ENCODE data around the gene ANO10. TPM values are rescaled to one million over a fixed set of nuclear protein-coding genes. Genes with fewer than 3 reads are reported as not detected.

Gene ANO10
- total RNA-seq, 2 experiments from 2014 or later, result 19.9 TPM

DNA sequence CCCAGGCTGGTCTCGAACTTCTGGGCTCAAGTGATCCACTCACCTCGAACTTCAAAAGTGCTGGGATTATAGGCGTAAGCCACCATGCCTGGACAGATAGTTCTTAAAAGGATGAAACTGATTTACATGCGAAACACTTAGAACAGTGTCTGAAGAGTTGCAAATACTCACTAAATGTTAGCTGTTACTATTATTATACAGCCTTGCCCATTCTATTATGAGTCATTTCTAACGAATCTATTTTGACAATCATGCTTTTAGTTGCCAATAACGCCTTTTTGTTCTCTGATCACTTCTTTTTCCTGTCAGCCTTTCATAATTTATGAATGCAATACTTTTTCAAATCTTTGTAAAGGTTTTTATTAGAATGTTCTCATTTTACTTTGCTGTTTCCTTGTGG lies 222.8 kb downstream of the ANO10 start:
- ChIA-PET POLR2A (no interaction called here), CTCF (interaction anchor here (0.6 kb wide), 1 partner anchor 135 kb away, joined by 3 read pairs; no protein-coding TSS in a partner anchor)
- DNase-seq, result no peak
- H3K9me3 Mint-ChIP-seq, result no peaks in the 10 kb centered on the region
- H3K4me1 Mint-ChIP-seq, result no peaks in the 10 kb centered on the region
- no peaks in the 10 kb centered on the region for H3K36me3 Mint-ChIP-seq (ENCODE audit: low read depth)
- H3K27ac Mint-ChIP-seq, result no peak overlapping the region
- H3K4me3 Mint-ChIP-seq, result no peak overlapping the region
- H3K27me3 Mint-ChIP-seq, result no peaks in the 10 kb centered on the region

DNA sequence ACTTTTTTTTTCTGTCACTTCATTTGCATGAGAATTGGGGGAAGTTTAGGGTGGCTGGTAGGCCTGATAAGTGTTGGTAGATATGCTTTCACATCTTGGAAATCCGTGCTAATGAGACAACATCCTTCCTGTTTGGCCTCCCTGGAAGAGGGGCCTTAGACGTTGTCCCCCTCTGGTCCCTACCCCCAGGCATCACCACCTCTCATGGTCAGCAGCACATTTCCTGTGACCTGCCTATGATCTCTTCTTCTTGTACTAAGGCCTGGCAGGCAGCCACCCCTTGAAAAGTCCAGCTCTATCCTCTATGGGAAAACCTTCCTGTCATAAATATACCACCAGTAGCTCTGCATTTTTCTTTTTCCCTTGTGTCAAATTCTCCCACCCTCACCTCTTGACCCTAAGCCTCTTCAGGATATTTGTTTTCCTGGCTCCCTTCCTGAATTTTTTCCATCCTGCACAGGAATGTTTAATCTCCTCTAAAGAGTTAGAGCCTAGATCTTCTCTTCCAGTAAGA lies 227.7 kb downstream of the ANO10 start:
- Mint-ChIP-seq H3K27ac (no peak overlapping the region), H3K27me3 (no peaks in the 10 kb centered on the region), H3K36me3 (ENCODE audit: low read depth) (peaks cover 10% of the 10 kb centered on the region), H3K9me3 (peaks cover 5% of the 10 kb centered on the region), H3K4me3 (no peak overlapping the region), H3K4me1 (peaks cover 24% of the 10 kb centered on the region)
- no peak for DNase-seq
- ChIA-PET POLR2A (interaction anchor here (1.6 kb wide), 1 partner anchor 98 kb away, joined by 4 read pairs; no protein-coding TSS in a partner anchor), CTCF (no interaction called here)

DNA sequence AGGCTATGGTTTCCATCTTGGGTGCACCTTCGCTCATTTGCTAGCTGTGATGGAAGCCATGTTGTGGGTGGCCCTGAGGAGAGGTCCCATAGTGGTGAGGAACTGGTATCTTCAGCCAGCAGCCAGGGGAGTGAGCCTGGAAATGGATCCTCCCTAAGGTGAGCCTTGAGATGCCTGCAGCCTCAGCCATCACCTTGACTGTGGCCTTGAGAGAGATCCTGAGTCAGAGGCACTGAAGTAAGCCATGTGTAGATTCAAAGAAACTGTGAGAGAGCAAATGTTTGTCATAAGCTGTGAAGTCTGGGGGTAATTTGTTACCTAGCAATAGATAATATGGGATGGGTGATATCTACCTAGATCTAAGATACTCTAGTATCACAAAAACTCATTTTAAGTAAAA lies 230.2 kb downstream of the ANO10 start:
- POLR2A ChIA-PET, result interaction anchor here (0.7 kb wide), 1 partner anchor 31 kb away, joined by 3 read pairs; no protein-coding TSS in a partner anchor
- CTCF ChIA-PET, result interaction anchor here (0.6 kb wide), 1 partner anchor 286 kb away, joined by 6 read pairs; no protein-coding TSS in a partner anchor
- no peak for DNase-seq

DNA sequence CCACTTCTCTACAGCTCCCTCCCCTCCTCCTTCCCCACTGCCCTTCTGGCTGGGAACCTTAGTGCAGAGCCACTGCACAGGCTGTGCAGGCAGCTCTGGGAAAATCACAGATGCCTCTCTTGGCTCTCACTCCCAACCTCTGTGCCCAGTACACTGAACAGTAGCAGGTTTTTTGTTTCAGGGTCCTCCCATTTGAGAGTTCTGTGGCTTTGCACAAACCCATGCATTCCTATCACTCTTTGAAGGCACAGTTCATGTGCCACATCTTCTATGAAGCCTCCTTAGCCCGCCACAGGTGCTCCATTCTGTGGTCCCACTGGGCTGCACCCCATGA lies 231.6 kb downstream of the ANO10 start:
- Mint-ChIP-seq H3K4me1 (peaks cover 44% of the 10 kb centered on the region), H3K27ac (peak overlapping the region; percentile 94), H3K4me3 (no peak overlapping the region), H3K36me3 (ENCODE audit: low read depth) (peaks cover 10% of the 10 kb centered on the region), H3K27me3 (no peaks in the 10 kb centered on the region), H3K9me3 (peaks cover 6% of the 10 kb centered on the region)
- ChIA-PET CTCF (interaction anchor here (1.1 to 1.5 kb wide), 3 partner anchors 13 to 88 kb away, joined by 3 to 6 read pairs (median 3); no protein-coding TSS in a partner anchor), POLR2A (interaction anchor here (1.1 to 2.4 kb wide), 5 partner anchors 12 to 104 kb away, joined by 3 to 21 read pairs (median 7); partner anchors contain the start of gene SNRK)
- no peak for DNase-seq

More for the DNA sequence above, 230.2 kb downstream of the ANO10 start:
- Mint-ChIP-seq H3K36me3 (ENCODE audit: low read depth) (peaks cover 10% of the 10 kb centered on the region), H3K27ac (peak overlapping the region; percentile 10), H3K4me1 (peaks cover 42% of the 10 kb centered on the region), H3K9me3 (peaks cover 5% of the 10 kb centered on the region), H3K27me3 (no peaks in the 10 kb centered on the region), H3K4me3 (no peak overlapping the region)

DNA sequence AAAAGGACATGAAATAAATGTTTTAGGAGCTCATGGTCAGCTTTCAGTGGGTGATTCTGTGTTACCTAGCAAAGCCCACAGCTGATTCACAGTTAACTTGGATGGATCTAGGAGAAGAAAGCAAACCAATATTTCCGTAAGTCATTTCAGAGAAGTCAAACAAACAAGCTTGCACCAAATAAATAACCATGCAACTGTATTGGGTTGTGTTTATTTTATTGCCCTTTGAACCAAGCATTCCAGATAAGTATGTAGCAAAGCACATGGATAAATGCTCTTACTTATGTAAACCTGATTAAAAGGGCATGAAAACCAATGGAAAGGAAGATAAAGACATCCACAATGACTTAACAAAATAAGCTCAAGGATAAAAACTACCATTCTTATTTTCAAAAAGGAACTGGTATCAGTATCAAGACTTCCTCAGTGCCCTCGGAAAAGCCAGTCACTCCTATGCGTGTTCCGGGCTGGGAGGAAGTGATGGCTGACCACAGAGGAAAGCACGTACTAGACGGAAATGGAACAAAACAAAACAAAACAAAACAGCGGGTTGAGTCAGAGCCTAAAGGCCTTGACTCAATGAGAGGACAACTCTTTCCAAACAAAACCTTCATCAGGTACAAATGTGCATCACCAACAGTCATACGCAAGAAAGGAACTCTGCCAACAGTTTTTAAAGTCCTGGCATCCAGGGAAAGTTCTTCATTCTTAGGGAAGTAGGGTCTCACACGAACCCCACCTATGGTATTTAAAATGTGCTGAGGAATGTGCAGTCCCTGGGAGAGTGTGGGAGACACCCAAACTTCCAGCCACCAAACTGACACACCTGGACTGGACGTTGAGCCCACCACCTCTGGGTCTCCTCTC lies 232.2 kb downstream of the ANO10 start:
- Mint-ChIP-seq H3K36me3 (ENCODE audit: low read depth) (peaks cover 10% of the 10 kb centered on the region), H3K9me3 (peaks cover 8% of the 10 kb centered on the region), H3K27me3 (peaks cover under 1% of the 10 kb centered on the region), H3K4me1 (peaks cover 45% of the 10 kb centered on the region), H3K27ac (peak overlapping the region; percentile 94), H3K4me3 (peak overlapping the region; percentile 26)
- ChIA-PET CTCF (interaction anchor here (0.9 to 1.8 kb wide), 12 partner anchors 10 to 229 kb away, joined by 3 to 12 read pairs (median 4); no protein-coding TSS in a partner anchor), POLR2A (interaction anchor here (0.7 to 2.4 kb wide), 17 partner anchors 12 to 229 kb away, joined by 3 to 21 read pairs (median 4); partner anchors contain the start of gene SNRK)
- DNase-seq, result peak; percentile 85

DNA sequence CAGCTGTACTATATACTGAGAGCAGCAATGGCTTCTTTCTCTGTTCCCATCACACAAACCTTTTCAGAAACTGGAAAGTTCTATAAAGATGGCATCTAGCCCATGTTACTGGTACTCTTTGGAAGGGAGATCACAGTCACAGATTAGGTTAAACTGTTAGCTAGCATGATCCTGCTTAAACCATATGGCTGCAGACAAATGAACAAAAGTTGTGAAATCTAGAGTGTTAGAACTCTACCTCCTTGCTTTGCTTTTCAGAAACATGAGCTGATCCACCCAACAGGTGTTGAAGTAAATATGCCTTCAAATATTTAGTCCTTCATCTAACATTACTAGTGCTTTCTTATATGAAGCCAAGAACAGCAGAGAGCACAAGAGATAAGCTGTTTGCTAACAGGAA lies 232.9 kb downstream of the ANO10 start:
- DNase-seq, result no peak
- Mint-ChIP-seq H3K4me1 (peaks cover 45% of the 10 kb centered on the region), H3K27ac (peak overlapping the region; percentile 94), H3K4me3 (no peak overlapping the region), H3K27me3 (peaks cover 2% of the 10 kb centered on the region), H3K36me3 (ENCODE audit: low read depth) (peaks cover 10% of the 10 kb centered on the region), H3K9me3 (peaks cover 8% of the 10 kb centered on the region)
- CTCF ChIA-PET, result interaction anchor here (0.5 to 1.8 kb wide), 13 partner anchors 9 to 645 kb away, joined by 3 to 12 read pairs (median 3); no protein-coding TSS in a partner anchor
- POLR2A ChIA-PET, result interaction anchor here (0.7 to 2.4 kb wide), 16 partner anchors 21 to 228 kb away, joined by 3 to 21 read pairs (median 4); partner anchors contain the start of gene SNRK

DNA sequence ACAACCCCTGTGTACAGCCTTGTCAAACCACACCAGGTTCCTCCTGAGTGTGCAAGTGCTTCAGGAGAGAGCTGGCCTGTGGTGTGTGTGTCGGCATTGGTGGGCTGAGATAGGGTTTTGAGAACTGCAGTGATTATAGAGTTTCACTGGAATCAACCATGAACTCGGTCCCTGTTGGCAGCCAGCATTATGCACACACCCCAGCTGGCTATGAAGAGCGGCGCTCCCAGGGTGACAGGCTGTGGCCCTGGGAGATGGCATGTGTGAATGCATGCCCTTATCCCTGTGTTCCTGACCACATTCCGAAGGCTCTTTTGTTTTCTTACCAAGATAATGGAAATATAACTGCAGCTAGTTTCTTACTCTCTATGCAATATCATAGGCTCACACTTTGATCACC lies 233.6 kb downstream of the ANO10 start:
- H3K4me3 Mint-ChIP-seq, result no peak overlapping the region
- peaks cover 4% of the 10 kb centered on the region for H3K9me3 Mint-ChIP-seq
- no peak for DNase-seq
- H3K27ac Mint-ChIP-seq, result peak overlapping the region; percentile 94
- peaks cover 5% of the 10 kb centered on the region for H3K36me3 Mint-ChIP-seq (ENCODE audit: low read depth)
- CTCF ChIA-PET, result interaction anchor here (1.5 to 1.8 kb wide), 4 partner anchors 10 to 227 kb away, joined by 3 to 12 read pairs (median 8); no protein-coding TSS in a partner anchor
- H3K4me1 Mint-ChIP-seq, result peaks cover 45% of the 10 kb centered on the region
- POLR2A ChIA-PET, result interaction anchor here (2.4 kb wide), 1 partner anchor 41 kb away, joined by 21 read pairs; no protein-coding TSS in a partner anchor
- H3K27me3 Mint-ChIP-seq, result peaks cover 2% of the 10 kb centered on the region

DNA sequence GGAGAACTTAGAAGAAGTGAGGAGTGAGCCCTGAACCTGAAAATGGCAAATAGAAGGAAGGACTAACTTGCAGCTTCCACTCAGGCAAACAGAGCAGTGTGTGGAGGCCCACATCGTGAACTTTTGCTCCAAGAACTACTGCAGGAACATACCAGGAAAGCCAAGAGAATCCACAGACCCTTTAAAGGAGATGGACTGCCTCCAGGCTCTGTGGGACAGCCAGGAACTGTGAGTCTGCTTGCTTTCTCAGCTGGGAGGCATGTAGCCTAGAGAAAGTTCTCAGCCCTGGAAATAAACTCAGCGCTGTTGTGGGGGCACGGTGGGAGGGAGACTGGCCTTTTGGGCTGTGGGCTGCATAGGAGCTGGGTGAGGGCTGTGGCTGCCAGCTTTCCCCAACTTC lies 242.5 kb downstream of the ANO10 start:
- H3K4me1 Mint-ChIP-seq, result peaks cover 12% of the 10 kb centered on the region
- ChIA-PET CTCF (interaction anchor here (1.1 to 4.5 kb wide), 6 partner anchors 10 to 418 kb away, joined by 3 to 49 read pairs (median 4); no protein-coding TSS in a partner anchor), POLR2A (interaction anchor here (1.2 kb wide), 1 partner anchor 217 kb away, joined by 5 read pairs; no protein-coding TSS in a partner anchor)
- no peak overlapping the region for H3K27ac Mint-ChIP-seq
- peaks cover 6% of the 10 kb centered on the region for H3K36me3 Mint-ChIP-seq (ENCODE audit: low read depth)
- H3K27me3 Mint-ChIP-seq, result no peaks in the 10 kb centered on the region
- no peak for DNase-seq
- no peak overlapping the region for H3K4me3 Mint-ChIP-seq
- H3K9me3 Mint-ChIP-seq, result peaks cover 3% of the 10 kb centered on the region

DNA sequence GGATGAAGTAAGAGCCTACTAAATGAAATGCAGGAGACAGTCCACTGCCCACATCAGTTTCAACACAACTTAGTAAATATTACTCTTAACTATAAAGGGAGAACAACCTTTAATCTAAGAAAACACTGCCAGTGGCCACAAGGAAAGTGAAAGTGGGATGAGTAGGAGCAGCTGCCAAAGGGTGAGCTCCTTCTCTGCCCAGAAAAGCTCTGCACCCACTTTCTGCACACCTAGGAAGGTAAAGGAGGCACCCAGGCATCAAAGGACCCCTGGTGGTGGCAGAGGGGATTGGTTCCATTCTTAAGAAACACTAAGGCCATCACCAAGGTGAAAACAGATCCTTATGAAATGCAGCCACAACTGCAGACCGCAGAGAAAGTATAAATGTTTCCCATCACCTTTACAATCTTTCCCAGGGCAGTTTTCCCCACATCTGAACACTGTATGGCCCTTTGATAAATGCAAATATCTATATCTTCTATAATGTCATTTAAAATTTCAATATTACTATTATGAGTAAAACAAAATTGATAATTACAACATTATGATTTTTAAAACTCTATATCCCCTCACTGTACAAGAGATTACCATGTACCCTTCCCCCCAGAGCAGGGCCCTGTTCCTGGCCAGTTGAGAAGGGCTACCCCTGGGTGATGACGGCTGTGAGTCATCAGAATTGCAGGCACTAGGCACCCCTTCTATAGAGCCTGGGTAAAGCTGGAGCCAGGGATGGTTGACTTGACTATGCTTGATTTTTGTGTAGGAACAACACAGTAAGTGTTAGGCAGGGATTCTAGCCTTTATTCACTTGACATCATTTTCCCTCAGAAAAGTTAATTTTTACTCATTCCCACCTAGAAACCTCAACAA lies 243.5 kb downstream of the ANO10 start:
- POLR2A ChIA-PET, result interaction anchor here (0.6 to 1.0 kb wide), 5 partner anchors 11 to 217 kb away, joined by 3 to 5 read pairs (median 4); partner anchors contain the start of gene SNRK
- H3K27ac Mint-ChIP-seq, result no peak overlapping the region
- peak; percentile 75 for DNase-seq
- peaks cover 12% of the 10 kb centered on the region for H3K4me1 Mint-ChIP-seq
- peaks cover 3% of the 10 kb centered on the region for H3K9me3 Mint-ChIP-seq
- CTCF ChIA-PET, result interaction anchor here (0.6 to 4.5 kb wide), 16 partner anchors 11 to 416 kb away, joined by 3 to 49 read pairs (median 4); no protein-coding TSS in a partner anchor
- H3K4me3 Mint-ChIP-seq, result no peak overlapping the region
- H3K27me3 Mint-ChIP-seq, result no peaks in the 10 kb centered on the region
- peaks cover 6% of the 10 kb centered on the region for H3K36me3 Mint-ChIP-seq (ENCODE audit: low read depth)

DNA sequence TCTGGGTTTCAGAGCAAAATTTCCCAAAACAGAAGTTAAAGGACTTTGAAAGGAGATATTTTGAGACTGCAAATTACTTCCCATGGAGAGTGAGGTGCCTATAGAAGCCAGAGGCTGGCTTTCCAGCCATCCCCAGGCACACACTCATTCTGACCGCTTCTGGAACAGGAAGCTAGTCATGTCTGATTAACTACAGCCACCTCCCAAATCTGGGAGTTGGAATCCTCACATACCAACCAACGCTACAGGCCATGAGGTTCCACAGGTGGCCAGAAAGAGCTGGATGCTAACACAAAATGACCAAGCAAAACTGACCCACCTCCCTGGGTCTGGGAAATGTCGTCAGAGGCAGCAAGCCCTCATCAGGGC lies 248.3 kb downstream of the ANO10 start:
- Mint-ChIP-seq H3K9me3 (no peaks in the 10 kb centered on the region), H3K4me3 (no peak overlapping the region), H3K27ac (no peak overlapping the region), H3K36me3 (ENCODE audit: low read depth) (no peaks in the 10 kb centered on the region), H3K4me1 (peaks cover 14% of the 10 kb centered on the region), H3K27me3 (no peaks in the 10 kb centered on the region)
- CTCF ChIA-PET, result interaction anchor here (1.5 kb wide), 1 partner anchor 150 kb away, joined by 4 read pairs; no protein-coding TSS in a partner anchor
- DNase-seq, result no peak
- POLR2A ChIA-PET, result no interaction called here

DNA sequence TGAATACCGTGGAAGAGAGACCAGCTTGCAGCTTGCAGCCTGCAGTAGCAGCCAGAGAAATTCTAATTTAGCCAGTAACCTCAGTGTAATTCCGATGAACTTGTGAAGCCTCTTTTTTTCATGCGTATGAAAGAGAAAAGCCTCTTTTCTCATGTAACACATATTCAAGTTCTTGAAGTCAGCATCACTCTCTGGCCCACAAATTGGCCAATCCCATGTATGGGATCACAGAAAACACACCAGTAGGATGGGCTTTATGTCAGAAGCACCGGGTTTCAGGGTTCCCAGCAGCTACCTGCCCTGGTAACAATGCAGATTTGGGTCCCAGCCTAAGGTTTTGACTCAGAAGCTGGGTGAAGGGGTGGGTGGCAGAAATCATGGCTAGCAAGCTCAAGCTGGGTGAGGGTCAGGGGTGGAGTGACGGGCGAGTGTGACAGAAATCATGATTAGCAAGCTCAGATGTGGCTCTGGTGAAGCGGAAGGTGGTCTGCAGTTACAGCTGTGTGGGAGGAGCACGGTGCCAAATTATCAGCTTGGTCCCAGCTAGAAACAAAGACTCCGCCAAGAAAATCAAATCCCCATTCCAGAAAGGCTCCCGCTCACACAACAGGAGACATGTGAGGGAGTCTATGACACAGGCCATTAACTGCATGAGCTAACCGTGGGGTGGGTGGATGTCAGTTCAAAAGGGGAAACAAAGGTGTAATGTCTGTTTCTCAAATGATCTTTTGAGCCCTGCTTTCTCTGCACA lies 248.8 kb downstream of the ANO10 start:
- Mint-ChIP-seq H3K36me3 (ENCODE audit: low read depth) (no peaks in the 10 kb centered on the region), H3K27ac (no peak overlapping the region), H3K4me3 (no peak overlapping the region), H3K9me3 (no peaks in the 10 kb centered on the region), H3K27me3 (no peaks in the 10 kb centered on the region), H3K4me1 (peaks cover 11% of the 10 kb centered on the region)
- ChIA-PET POLR2A (no interaction called here), CTCF (interaction anchor here (1.5 kb wide), 1 partner anchor 149 kb away, joined by 4 read pairs; no protein-coding TSS in a partner anchor)
- no peak for DNase-seq
